B cell (primary cell): ENCODE measurements around the gene OR10G8.

ENCODE experiments used
- CTCF ChIP-seq: fragments of 200-600 bp; IDR thresholded peaks from one replicate; pipeline ENCODE4 v1.8.0; 2022; ENCODE audit warnings: antibody characterized with exemption, mild to moderate bottlenecking
- EZH2 ChIP-seq: IDR thresholded peaks from 2 replicates; pipeline ENCODE4 v1.6.1; 2012; ENCODE audit warnings: borderline replicate concordance, low read depth, mild to moderate bottlenecking, moderate library complexity, low read length; ENCODE audit not compliant: insufficient read depth, poor library complexity, severe bottlenecking

- TF ChIP-seq CTCF = peak; percentile 58
- TF ChIP-seq EZH2 = no peak
Observed at GRCh38 chr11:124071623-124071948, 45.0 kb downstream of the OR10G8 start.
